K562 (cell line): ENCODE results near the gene JUNB. TPM values are rescaled to one million over a fixed set of nuclear protein-coding genes. Genes with fewer than 3 reads are reported as not detected.

ENCODE experiments used
- ATF7 ChIP-seq: fragments of 450-650 bp; IDR thresholded peaks from 2 replicates; pipeline ENCODE4 v1.7.1; 2014; ENCODE audit warnings: mild to moderate bottlenecking, moderate library complexity
- CGGBP1 ChIP-seq: fragments of 250-450 bp; sonication (Bioruptor Pico); IDR thresholded peaks from 2 replicates; pipeline ENCODE4 v1.9.0; 2021; ENCODE audit warnings: mild to moderate bottlenecking
- FOXK1 ChIP-seq: sonication (generic); formaldehyde crosslinking; IDR thresholded peaks from 2 replicates; pipeline ENCODE4 v1.8.0; 2022; ENCODE audit warnings: missing genetic modification reagents, mild to moderate bottlenecking, borderline replicate concordance
- JUND ChIP-seq, 2 experiments: IDR thresholded peaks; 2 replicates in 1 of 2; 3 replicates in 1 of 2; pipeline ENCODE4 v1.6.1; 2011; ENCODE audit warnings: borderline replicate concordance in 2 of 2, low read depth in 2 of 2, low read length in 2 of 2, improper control_type of control experiment in 1 of 2, missing biosample characterization in 1 of 2, missing genetic modification characterization in 1 of 2, missing genetic modification reagents in 1 of 2
- MAX ChIP-seq: sonication (generic); formaldehyde crosslinking; IDR thresholded peaks from 2 replicates; pipeline ENCODE4 v1.9.0; 2022; ENCODE audit warnings: mild to moderate bottlenecking, missing genetic modification reagents
- MGA ChIP-seq: fragments of 450-650 bp; IDR thresholded peaks from 2 replicates; pipeline ENCODE4 v1.6.1; 2016; ENCODE audit warnings: mild to moderate bottlenecking, moderate library complexity
- RB1 ChIP-seq: fragments of 450-650 bp; IDR thresholded peaks from 2 replicates; pipeline ENCODE4 v1.6.1; 2017; ENCODE audit warnings: low read depth, mild to moderate bottlenecking
- SFPQ ChIP-seq: fragments of 200-400 bp; formaldehyde crosslinking; IDR thresholded peaks from 2 replicates; pipeline ENCODE4 v1.6.1; 2017; ENCODE audit warnings: mild to moderate bottlenecking, low read depth, low read length, moderate library complexity
- SMAD4 ChIP-seq: fragments of 250-450 bp; sonication (Bioruptor Pico); conservative IDR thresholded peaks from 2 replicates; pipeline ENCODE4 v1.8.0; 2021; ENCODE audit warnings: inconsistent platforms, mild to moderate bottlenecking, moderate library complexity
- ZNF347 ChIP-seq: fragments of 450-650 bp; formaldehyde crosslinking; IDR thresholded peaks from 2 replicates; pipeline ENCODE4 v1.4.0; 2020; ENCODE audit warnings: low read depth, mild to moderate bottlenecking, moderate library complexity
- ZNF766 ChIP-seq: fragments of 200-800 bp; sonication (Bioruptor generic); conservative IDR thresholded peaks from 2 replicates; pipeline ENCODE4 v1.6.1; 2016; ENCODE audit warnings: missing genetic modification characterization, missing compliant biosample characterization
- polyA plus RNA-seq, 8 experiments: library from polyadenylated mRNA; depleted of rRNA in 4 of 8; stranded (reverse) in 5 of 8; unstranded in 3 of 8; fragments of >200 nt; fragmentation: Nextera tagmentation in 2 of 8; fragmentation: Illumina TruSeq in 1 of 8; extraction: Ambion mirVana in 2 of 8; extraction: Trizol in 1 of 8; gene quantifications; 2 replicates each; pipeline versions ENCODE4 v1.2.1 to v1.2.3, GENCODE V29; 2011 to 2014; ENCODE audit warnings: inconsistent platforms in 1 of 8, missing spikeins in 1 of 8
- total RNA-seq, 7 experiments: library from RNA; depleted of rRNA in 6 of 7; stranded (reverse); fragments of >200 nt in 6 of 7; fragmentation: Illumina TruSeq in 2 of 7; extraction: Trizol in 2 of 7; gene quantifications; 2 replicates each; pipeline versions ENCODE4 v1.2.1 to v1.2.3, GENCODE V29; 2011 to 2021; ENCODE audit warnings: low replicate concordance in 1 of 7

JUNB gene
- total and polyA plus RNA-seq, 9 of the 15 experiments (the other 6 are each of a cell fraction or from before 2014, with no cell fraction given): 0.23 to 88.1 (median 13.1) TPM

GRCh38 chr19:12796146-12797071, 5.1 kb downstream of the JUNB start (continued):
- TF ChIP-seq MGA: peak; percentile 83
- no peak for TF ChIP-seq SFPQ
- peak; percentile 78 for TF ChIP-seq MAX (CRISPR knock-in tag)
- TF ChIP-seq ZNF347 (CRISPR knock-in tag): no peak
- TF ChIP-seq CGGBP1 (CRISPR knock-in tag): no peak
- peak; percentile 35; the same call in 1 of the 2 replicates for TF ChIP-seq SMAD4 (CRISPR knock-in tag)
- TF ChIP-seq RB1: peak; percentile 81
- TF ChIP-seq FOXK1 (CRISPR knock-in tag): no peak
- no peak; the same call in 1 of the 2 replicates for TF ChIP-seq ZNF766 (CRISPR knock-in tag)
- TF ChIP-seq ATF7: peak; percentile 45; the same call in 1 of the 2 replicates
- TF ChIP-seq JUND (IDR thresholded peaks at IDR 0.05; ENCODE audit: borderline replicate concordance, low read depth, low read length): peak; percentile 41
- no peak; the same call in 2 of the 3 replicates for TF ChIP-seq JUND (tag; IDR thresholded peaks at IDR 0.05; ENCODE audit: borderline replicate concordance, low read depth, low read length)
